Measurements from ENCODE around the gene PPM1J.

PPM1J gene

DNA sequence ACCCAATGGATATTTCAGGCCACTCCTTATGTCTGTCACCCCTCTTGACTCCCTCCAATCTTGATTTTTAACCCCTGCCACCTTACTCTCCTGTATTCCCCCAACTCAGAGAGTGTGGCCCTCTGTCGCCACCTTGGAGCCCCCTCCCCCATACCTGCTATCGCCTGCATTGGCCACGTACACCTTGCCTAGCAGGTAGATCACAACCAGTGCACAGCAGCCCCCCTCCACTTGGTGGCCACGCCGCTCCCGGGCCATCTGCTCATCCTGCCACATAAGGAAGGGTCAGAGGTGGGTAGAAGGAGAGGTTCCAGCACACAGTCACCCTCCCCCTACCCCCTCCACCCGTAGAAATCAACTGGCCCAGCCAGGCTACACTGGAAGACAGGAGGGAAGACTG, 2.9 kb downstream of the PPM1J start:
- Histone ChIP-seq H3K79me2 (ENCODE audit: insufficient read depth, low read length) (no peaks in the 10 kb centered on the region), H3K9me3 (ENCODE audit: insufficient read depth, low read length) (no peaks in the 10 kb centered on the region), H3K4me2 (ENCODE audit: low read depth, low read length, poor library complexity, severe bottlenecking) (no peak overlapping the region), H3K9ac (ENCODE audit: low read length) (no peak overlapping the region), H2AFZ (ENCODE audit: low read depth, low read length, severe bottlenecking) (no peak overlapping the region), H3K9me2 (replicated peaks; ENCODE audit: insufficient read depth, low read length) (no peaks in the 10 kb centered on the region), H3K4me3 (ENCODE audit: insufficient read depth, low read length, poor library complexity, severe bottlenecking) (no peak overlapping the region), H3K36me3 (ENCODE audit: low read length) (no peaks in the 10 kb centered on the region), H4K20me1 (ENCODE audit: low read depth, low read length) (no peaks in the 10 kb centered on the region), H3K27ac (ENCODE audit: low read depth, low read length) (no peak overlapping the region), H3F3A (ENCODE audit: insufficient read depth) (peaks cover 11% of the 10 kb centered on the region; the same call in 1 of the 2 replicates), H3K27me3 (ENCODE audit: low read length) (no peaks in the 10 kb centered on the region)
- TF ChIP-seq EZH2phosphoT487 (conservative IDR thresholded peaks at IDR 0.05; ENCODE audit: low read length): no peak
- TF ChIP-seq, protein P1, sequence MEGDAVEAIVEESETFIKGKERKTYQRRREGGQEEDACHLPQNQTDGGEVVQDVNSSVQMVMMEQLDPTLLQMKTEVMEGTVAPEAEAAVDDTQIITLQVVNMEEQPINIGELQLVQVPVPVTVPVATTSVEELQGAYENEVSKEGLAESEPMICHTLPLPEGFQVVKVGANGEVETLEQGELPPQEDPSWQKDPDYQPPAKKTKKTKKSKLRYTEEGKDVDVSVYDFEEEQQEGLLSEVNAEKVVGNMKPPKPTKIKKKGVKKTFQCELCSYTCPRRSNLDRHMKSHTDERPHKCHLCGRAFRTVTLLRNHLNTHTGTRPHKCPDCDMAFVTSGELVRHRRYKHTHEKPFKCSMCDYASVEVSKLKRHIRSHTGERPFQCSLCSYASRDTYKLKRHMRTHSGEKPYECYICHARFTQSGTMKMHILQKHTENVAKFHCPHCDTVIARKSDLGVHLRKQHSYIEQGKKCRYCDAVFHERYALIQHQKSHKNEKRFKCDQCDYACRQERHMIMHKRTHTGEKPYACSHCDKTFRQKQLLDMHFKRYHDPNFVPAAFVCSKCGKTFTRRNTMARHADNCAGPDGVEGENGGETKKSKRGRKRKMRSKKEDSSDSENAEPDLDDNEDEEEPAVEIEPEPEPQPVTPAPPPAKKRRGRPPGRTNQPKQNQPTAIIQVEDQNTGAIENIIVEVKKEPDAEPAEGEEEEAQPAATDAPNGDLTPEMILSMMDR (IDR thresholded peaks at IDR 0.05; ENCODE audit: insufficient read depth, low read length, poor library complexity, severe bottlenecking): no peak

DNA sequence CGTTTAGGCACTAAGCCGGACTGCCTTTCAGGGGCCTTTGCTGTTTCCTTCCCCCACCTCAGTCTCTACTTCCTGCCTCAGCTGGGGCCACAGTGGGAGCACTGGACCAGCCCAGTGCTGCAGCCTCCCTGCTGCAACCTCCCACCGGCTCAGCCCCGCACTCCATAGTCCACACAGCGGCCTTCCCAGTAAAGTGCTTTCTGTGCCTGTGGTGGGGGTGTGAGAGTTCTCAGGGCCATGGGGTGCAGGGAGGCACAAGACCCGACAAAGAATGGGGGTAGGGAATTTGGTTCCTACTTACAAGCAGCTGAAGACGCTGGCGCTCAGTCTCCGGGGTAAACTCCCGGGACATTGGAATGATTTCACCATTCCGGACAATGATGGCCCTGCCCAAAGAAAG, 3.5 kb downstream of the PPM1J start:
- H3K4me3 ChIP-seq (ENCODE audit: insufficient read depth, low read length, poor library complexity, severe bottlenecking): no peak overlapping the region
- H3K36me3 ChIP-seq (ENCODE audit: low read length): no peaks in the 10 kb centered on the region
- no peaks in the 10 kb centered on the region for H3K27me3 ChIP-seq (ENCODE audit: low read length)
- no peaks in the 10 kb centered on the region for H3K9me3 ChIP-seq (ENCODE audit: insufficient read depth, low read length)
- no peaks in the 10 kb centered on the region for H3K9me2 ChIP-seq (replicated peaks; ENCODE audit: insufficient read depth, low read length)
- peaks cover 11% of the 10 kb centered on the region; the same call in 1 of the 2 replicates for H3F3A ChIP-seq (ENCODE audit: insufficient read depth)
- H3K4me2 ChIP-seq (ENCODE audit: low read depth, low read length, poor library complexity, severe bottlenecking): no peak overlapping the region
- H3K27ac ChIP-seq (ENCODE audit: low read depth, low read length): no peak overlapping the region
- no peaks in the 10 kb centered on the region for H4K20me1 ChIP-seq (ENCODE audit: low read depth, low read length)
- H3K79me2 ChIP-seq (ENCODE audit: insufficient read depth, low read length): no peaks in the 10 kb centered on the region
- H3K9ac ChIP-seq (ENCODE audit: low read length): no peak overlapping the region
- TF ChIP-seq, protein P1 (IDR thresholded peaks at IDR 0.05; ENCODE audit: insufficient read depth, low read length, poor library complexity, severe bottlenecking): no peak
- no peak overlapping the region for H2AFZ ChIP-seq (ENCODE audit: low read depth, low read length, severe bottlenecking)

DNA sequence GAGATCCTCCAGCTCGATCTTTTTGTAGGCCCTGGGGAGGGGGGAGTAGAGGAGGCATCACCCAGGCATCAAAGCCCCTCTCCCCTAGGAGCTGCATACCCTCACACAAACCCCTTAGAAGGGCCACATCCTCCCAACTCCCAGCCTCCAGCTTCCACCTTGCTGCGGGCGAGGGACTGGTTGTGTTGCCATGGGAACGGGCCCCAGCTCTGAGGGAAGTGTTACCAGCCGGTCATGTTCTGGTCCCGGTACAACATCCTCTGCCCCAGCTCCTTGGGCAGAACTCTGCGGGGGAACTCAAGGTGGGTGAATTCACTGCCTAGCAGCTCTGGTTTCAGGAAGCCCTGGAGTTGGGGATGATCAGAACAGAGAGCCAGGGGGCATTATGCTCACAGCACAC, 4.1 kb downstream of the PPM1J start:
- no peaks in the 10 kb centered on the region for H3K9me3 ChIP-seq (ENCODE audit: insufficient read depth, low read length)
- no peak overlapping the region for H2AFZ ChIP-seq (ENCODE audit: low read depth, low read length, severe bottlenecking)
- no peak overlapping the region for H3K27ac ChIP-seq (ENCODE audit: low read depth, low read length)
- H3K79me2 ChIP-seq (ENCODE audit: insufficient read depth, low read length): no peaks in the 10 kb centered on the region
- H3K4me2 ChIP-seq (ENCODE audit: low read depth, low read length, poor library complexity, severe bottlenecking): no peak overlapping the region
- no peaks in the 10 kb centered on the region for H3K27me3 ChIP-seq (ENCODE audit: low read length)
- no peak for TF ChIP-seq EZH2phosphoT487 (conservative IDR thresholded peaks at IDR 0.05; ENCODE audit: low read length)
- TF ChIP-seq, protein P1 (IDR thresholded peaks at IDR 0.05; ENCODE audit: insufficient read depth, low read length, poor library complexity, severe bottlenecking): no peak
- H4K20me1 ChIP-seq (ENCODE audit: low read depth, low read length): no peaks in the 10 kb centered on the region
- no peaks in the 10 kb centered on the region for H3K9me2 ChIP-seq (replicated peaks; ENCODE audit: insufficient read depth, low read length)
- H3K36me3 ChIP-seq (ENCODE audit: low read length): no peaks in the 10 kb centered on the region
- H3K9ac ChIP-seq (ENCODE audit: low read length): no peak overlapping the region
- peaks cover 11% of the 10 kb centered on the region; the same call in 1 of the 2 replicates for H3F3A ChIP-seq (ENCODE audit: insufficient read depth)
- no peak overlapping the region for H3K4me3 ChIP-seq (ENCODE audit: insufficient read depth, low read length, poor library complexity, severe bottlenecking)
